ENCODE measurements around the gene CDX2. TPM values are rescaled to one million over a fixed set of nuclear protein-coding genes. Genes with fewer than 3 reads are reported as not detected.

Gene CDX2
- total RNA-seq, 2 experiments from 2014 or later: not detected

DNA sequence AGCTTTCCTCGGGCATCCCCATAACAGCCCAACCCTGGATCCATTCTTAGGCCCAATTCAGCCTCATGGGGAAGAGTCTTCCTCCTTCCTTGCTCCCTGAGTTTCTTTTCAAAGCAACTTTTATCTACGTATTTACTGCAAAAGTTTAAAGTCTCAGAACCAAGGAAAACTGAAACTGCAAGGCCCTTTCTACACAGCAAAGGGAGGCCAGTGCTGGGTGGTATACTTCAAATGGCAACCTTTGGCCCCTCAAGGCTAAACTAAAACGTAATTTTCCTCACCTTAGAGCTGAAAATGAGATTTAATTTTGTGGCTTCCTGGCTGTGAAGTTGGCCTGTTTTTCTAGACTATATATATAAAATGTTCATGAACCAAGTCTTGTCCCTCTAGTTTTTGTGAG, 5.6 kb downstream of the CDX2 start:
- no peak overlapping the region for H3K4me3 ChIP-seq (ENCODE audit: low read depth, low read length, poor library complexity, severe bottlenecking)
- no peaks in the 10 kb centered on the region for H3K79me2 ChIP-seq (ENCODE audit: insufficient read depth, low read depth, low read length)
- BruUV-seq (replicated peaks): no TSS peak
- no peak for TF ChIP-seq CTCF (conservative IDR thresholded peaks at IDR 0.05; ENCODE audit: low read length)
- TF ChIP-seq EZH2phosphoT487 (IDR thresholded peaks at IDR 0.05; ENCODE audit: borderline replicate concordance, low read depth, low read length): no peak
- H3K27ac ChIP-seq (ENCODE audit: low read depth, low read length, poor library complexity, severe bottlenecking): no peak overlapping the region
- DNase-seq (ENCODE audit: low spot score): no peak
- POLR2A ChIA-PET: interaction anchor here (1.8 kb wide), 1 partner anchor 10 kb away, joined by 3 read pairs; no protein-coding TSS in a partner anchor
- no peaks in the 10 kb centered on the region for H3K9me2 ChIP-seq (ENCODE audit: insufficient read depth, low read length)
- H3K4me2 ChIP-seq (ENCODE audit: low read length): no peak overlapping the region
- intact Hi-C loops (cut with micrococcal nuclease; ENCODE audit: unreplicated experiment): no loop called here
- H3K9me3 ChIP-seq (ENCODE audit: low read length): no peaks in the 10 kb centered on the region
- no peaks in the 10 kb centered on the region for H4K20me1 ChIP-seq (ENCODE audit: insufficient read depth, low read length)
- CTCF ChIA-PET (ENCODE audit: unreplicated experiment): no interaction called here
- H3K4me1 ChIP-seq (ENCODE audit: insufficient read depth, low read length, poor library complexity, severe bottlenecking): no peaks in the 10 kb centered on the region
- no peak overlapping the region for H2AFZ ChIP-seq (ENCODE audit: low read length)
- H3K36me3 ChIP-seq (ENCODE audit: insufficient read depth, low read length): no peaks in the 10 kb centered on the region

- Histone ChIP-seq H4K20me1 (ENCODE audit: insufficient read depth, low read length) (no peaks in the 10 kb centered on the region), H3K79me2 (ENCODE audit: insufficient read depth, low read depth, low read length) (no peaks in the 10 kb centered on the region), H3K9me2 (ENCODE audit: insufficient read depth, low read length) (no peaks in the 10 kb centered on the region), H3K27ac (ENCODE audit: low read depth, low read length, poor library complexity, severe bottlenecking) (no peak overlapping the region), H3K9me3 (ENCODE audit: low read length) (no peaks in the 10 kb centered on the region), H3K4me2 (ENCODE audit: low read length) (no peak overlapping the region), H3K36me3 (ENCODE audit: insufficient read depth, low read length) (no peaks in the 10 kb centered on the region), H3K4me3 (ENCODE audit: low read depth, low read length, poor library complexity, severe bottlenecking) (no peak overlapping the region), H2AFZ (ENCODE audit: low read length) (no peak overlapping the region), H3K4me1 (ENCODE audit: insufficient read depth, low read length, poor library complexity, severe bottlenecking) (no peaks in the 10 kb centered on the region)
- CTCF ChIA-PET (ENCODE audit: unreplicated experiment): no interaction called here
- TF ChIP-seq EZH2phosphoT487 (IDR thresholded peaks at IDR 0.05; ENCODE audit: borderline replicate concordance, low read depth, low read length): no peak
- no peak for TF ChIP-seq CTCF (conservative IDR thresholded peaks at IDR 0.05; ENCODE audit: low read length)
- no peak for DNase-seq (ENCODE audit: low spot score)
- POLR2A ChIA-PET: interaction anchor here (1.8 kb wide), 1 partner anchor 9 kb away, joined by 3 read pairs; no protein-coding TSS in a partner anchor
- intact Hi-C loops (cut with micrococcal nuclease; ENCODE audit: unreplicated experiment): no loop called here
- BruUV-seq (replicated peaks): no TSS peak
Measured at GRCh38 chr13:27962982-27963381, 6.1 kb downstream of the CDX2 start.

DNA sequence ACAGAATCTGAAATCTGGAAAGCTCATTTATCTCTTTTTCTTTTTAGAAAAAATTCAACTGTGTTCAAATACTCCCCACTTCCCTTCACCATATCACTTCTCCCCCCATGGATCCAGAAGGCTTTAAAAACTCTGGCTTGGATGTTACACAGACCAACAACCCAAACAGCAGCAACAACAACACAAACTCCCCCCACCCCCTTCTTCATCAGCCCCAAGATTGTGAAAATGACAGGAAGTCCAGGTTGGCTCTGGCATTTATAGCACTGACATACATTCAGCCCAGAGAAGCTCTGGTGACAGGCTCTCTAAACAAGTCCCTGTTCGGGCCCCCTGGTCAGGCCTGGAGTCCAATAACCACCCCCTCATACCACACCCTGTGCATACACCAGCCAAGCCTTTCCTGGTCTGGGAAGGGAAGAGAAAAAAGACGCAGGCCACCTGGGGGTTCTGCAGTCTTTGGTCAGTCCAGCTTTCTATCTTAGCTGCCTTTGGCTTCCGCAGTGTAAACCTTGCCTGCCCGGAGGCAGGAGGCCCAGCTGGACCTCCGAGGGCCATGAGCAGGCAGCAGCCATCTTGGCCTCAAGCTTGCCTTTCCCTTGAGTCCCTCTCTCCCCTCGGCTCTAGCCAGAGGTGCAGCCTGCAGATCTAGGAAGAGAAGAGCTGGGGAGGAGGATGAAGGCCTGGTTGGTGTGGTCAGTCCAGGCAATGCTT, 6.8 kb downstream of the CDX2 start:
- H3K9me2 ChIP-seq (ENCODE audit: insufficient read depth, low read length): no peaks in the 10 kb centered on the region
- H3K4me3 ChIP-seq (ENCODE audit: low read depth, low read length, poor library complexity, severe bottlenecking): no peak overlapping the region
- BruUV-seq (replicated peaks): no TSS peak
- POLR2A ChIA-PET: interaction anchor here (0.7 to 1.8 kb wide), 3 partner anchors 8 to 528 kb away, joined by 3 to 5 read pairs (median 3); no protein-coding TSS in a partner anchor
- H3K79me2 ChIP-seq (ENCODE audit: insufficient read depth, low read depth, low read length): no peaks in the 10 kb centered on the region
- H3K9me3 ChIP-seq (ENCODE audit: low read length): no peaks in the 10 kb centered on the region
- CTCF ChIA-PET (ENCODE audit: unreplicated experiment): no interaction called here
- H4K20me1 ChIP-seq (ENCODE audit: insufficient read depth, low read length): no peaks in the 10 kb centered on the region
- H3K27ac ChIP-seq (ENCODE audit: low read depth, low read length, poor library complexity, severe bottlenecking): no peak overlapping the region
- no peak for DNase-seq (ENCODE audit: low spot score)
- no peak overlapping the region for H2AFZ ChIP-seq (ENCODE audit: low read length)
- no peaks in the 10 kb centered on the region for H3K4me1 ChIP-seq (ENCODE audit: insufficient read depth, low read length, poor library complexity, severe bottlenecking)
- intact Hi-C loops (cut with micrococcal nuclease; ENCODE audit: unreplicated experiment): no loop called here
- TF ChIP-seq CTCF (conservative IDR thresholded peaks at IDR 0.05; ENCODE audit: low read length) (no peak), EZH2phosphoT487 (IDR thresholded peaks at IDR 0.05; ENCODE audit: borderline replicate concordance, low read depth, low read length) (no peak)
- no peaks in the 10 kb centered on the region for H3K36me3 ChIP-seq (ENCODE audit: insufficient read depth, low read length)
- no peak overlapping the region for H3K4me2 ChIP-seq (ENCODE audit: low read length)

Measured in OCI-LY7 (cell line).